ENCODE data around the gene LIME1. TPM values are rescaled to one million over a fixed set of nuclear protein-coding genes. Genes with fewer than 3 reads are reported as not detected.
A peak's percentile ranks its signal among the peaks of the same experiment; 100 is the strongest.

LIME1 gene
- total and polyA plus RNA-seq, 7 experiments from 2014 or later: 96.8 to 366 (median 107) TPM

DNA sequence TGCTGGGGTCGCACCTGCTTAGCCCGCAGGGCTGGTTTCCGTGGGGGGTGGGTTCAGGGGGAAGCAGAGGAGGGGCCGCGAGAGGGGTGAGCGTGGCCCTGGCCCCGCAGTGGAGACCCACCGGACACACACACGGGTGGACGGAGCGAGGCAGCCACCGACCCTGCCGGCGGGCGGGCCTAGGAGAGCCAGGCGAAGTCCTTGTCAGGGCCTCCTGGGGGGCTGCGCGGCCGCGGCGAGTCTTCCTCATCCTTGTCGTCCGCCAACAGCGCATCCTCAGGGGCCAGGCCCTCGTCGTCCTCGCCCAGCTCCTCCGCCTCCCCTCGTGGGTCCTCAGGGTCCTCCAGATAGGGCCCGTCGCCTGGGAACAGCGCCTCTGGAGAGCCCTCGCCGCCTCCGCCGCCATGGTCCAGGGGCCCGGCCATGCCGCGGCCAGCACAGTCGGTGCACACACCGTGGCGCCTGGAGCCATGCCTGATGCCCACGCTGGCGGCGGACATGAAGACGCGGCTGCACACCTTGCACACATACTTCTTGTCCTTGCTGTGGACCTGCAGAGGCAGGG, 10.4 kb downstream of the LIME1 start:
- no peak for DNase-seq
- no peaks in the 10 kb centered on the region for H3K9me3 Mint-ChIP-seq
- no peak overlapping the region for H3K27ac Mint-ChIP-seq
- H3K4me3 ChIP-seq (ENCODE audit: low read length): no peak overlapping the region
- ATAC-seq: no peak
- peaks cover 5 to 32% (median 20%) of the 10 kb centered on the region in 7 donors for H3K4me1 Mint-ChIP-seq
- no peak overlapping the region for H3K4me3 Mint-ChIP-seq
- H3K27me3 ChIP-seq (ENCODE audit: control insufficient read depth in 2 of 2, insufficient read depth in 2 of 2, low read length in 2 of 2): no peaks in the 10 kb centered on the region
- H3K4me1 ChIP-seq (ENCODE audit: control insufficient read depth in 2 of 2, insufficient read depth in 2 of 2, low read length in 2 of 2): peaks cover 13 to 20% of the 10 kb centered on the region in 2 donors
- peaks cover 0 to 17% (median 0%) of the 10 kb centered on the region in 3 experiments for H3K36me3 ChIP-seq (ENCODE audit: control insufficient read depth in 2 of 3, insufficient read depth in 3 of 3, low read length in 3 of 3)
- no peaks in the 10 kb centered on the region for H3K9me3 ChIP-seq (ENCODE audit: control insufficient read depth in 2 of 3, low read length in 3 of 3)
- no peak overlapping the region for H3K27ac ChIP-seq (ENCODE audit: low read depth, low read length)
- H3K36me3 Mint-ChIP-seq: peaks cover 0 to 4% (median 0%) of the 10 kb centered on the region in 5 donors
- ChIA-PET CTCF (interaction anchor here (1.7 kb wide), 1 partner anchor 10 kb away, joined by 4 read pairs; the partner anchor contains the start of gene LIME1), POLR2A (interaction anchor here (0.5 to 3.4 kb wide), 2 partner anchors 10 to 16 kb away, joined by 4 to 12 read pairs; partner anchors contain the start of gene LIME1)
- no peaks in the 10 kb centered on the region for H3K27me3 Mint-ChIP-seq
- intact Hi-C loops (cut with micrococcal nuclease): no loop called here

DNA sequence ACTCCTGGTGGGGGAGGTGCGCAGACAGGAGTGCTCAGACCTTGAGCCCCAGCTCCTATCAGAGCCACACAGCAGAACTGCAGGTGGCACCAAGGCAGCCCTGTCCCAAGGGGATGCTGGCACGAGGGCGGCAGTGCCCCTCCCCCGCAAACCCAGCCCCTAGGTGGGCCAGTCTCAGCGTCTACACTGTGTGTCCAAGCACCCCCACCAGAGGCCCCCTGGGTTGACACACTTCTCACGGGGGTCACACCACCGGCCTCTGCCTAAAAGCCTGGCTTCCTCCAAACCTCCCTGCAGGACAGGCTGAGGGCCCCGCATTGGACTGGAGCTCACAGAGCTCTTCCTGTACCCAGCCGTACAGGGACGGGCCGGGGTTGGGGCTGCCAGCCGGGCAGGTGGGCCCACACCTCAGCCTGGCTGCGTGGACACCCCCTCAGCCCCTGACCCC, 11.2 kb downstream of the LIME1 start:
- ATAC-seq: no peak
- CTCF ChIA-PET: interaction anchor here (1.7 kb wide), 1 partner anchor 11 kb away, joined by 4 read pairs; the partner anchor contains the start of gene LIME1

DNA sequence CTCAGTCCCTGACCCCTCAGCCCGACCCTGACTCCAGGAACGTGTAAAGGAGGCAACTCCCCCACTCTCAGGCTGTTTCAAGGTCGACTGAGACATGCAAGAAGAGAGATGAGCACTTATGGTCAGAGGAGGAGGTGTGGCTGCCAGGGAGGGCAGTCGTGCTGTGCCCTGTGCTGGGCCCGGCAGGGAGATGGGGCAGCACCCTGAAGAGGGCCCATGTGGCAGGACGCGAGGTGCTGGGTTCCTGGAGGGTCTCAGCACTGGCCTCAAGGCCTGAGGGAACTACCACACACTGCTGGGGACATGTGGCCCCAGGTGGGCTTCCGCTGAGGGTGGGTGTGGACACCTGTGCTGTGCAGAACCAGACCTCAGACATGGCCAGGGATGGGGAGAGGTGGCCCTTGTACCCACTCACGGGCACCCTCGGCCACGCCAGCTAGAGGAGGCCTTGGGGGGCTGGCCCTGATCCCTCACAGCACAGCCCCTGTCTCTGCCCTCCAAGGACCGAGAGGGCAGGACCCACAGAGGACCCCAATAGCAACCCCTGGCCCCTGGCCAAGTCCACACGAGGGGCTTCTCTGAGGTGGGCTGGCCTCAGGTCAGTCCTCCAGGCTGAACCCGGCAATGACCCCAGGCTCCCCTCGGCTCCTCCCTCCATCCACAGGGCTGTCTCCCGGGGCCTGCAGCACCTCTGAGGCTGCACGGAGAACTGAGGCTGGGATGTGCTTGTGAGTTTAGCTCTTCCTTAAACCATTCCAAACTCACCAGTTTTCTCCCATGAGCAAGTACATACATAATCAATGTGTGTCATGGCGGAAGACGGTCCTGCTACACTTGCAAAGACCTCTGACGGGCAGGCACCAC, 11.8 kb downstream of the LIME1 start:
- H3K4me3 ChIP-seq (ENCODE audit: low read length): no peak overlapping the region
- H3K36me3 Mint-ChIP-seq: peaks cover 0 to 4% (median 0%) of the 10 kb centered on the region in 5 donors
- H3K27ac Mint-ChIP-seq: peak overlapping the region in 5 of 9 donors; percentile 46 to 81 (median 55)
- POLR2A ChIA-PET: interaction anchor here (0.5 to 0.9 kb wide), 2 partner anchors 8 to 11 kb away, joined by 3 to 4 read pairs; partner anchors contain the start of gene LIME1
- no peak overlapping the region for H3K27ac ChIP-seq (ENCODE audit: low read depth, low read length)
- CTCF ChIA-PET: interaction anchor here (0.6 to 1.7 kb wide), 3 partner anchors 12 to 1631 kb away, joined by 3 to 4 read pairs (median 3); partner anchors contain the start of genes ARFRP1, LIME1 and ZGPAT
- no peaks in the 10 kb centered on the region for H3K27me3 ChIP-seq (ENCODE audit: control insufficient read depth in 2 of 2, insufficient read depth in 2 of 2, low read length in 2 of 2)
- H3K9me3 Mint-ChIP-seq: no peaks in the 10 kb centered on the region
- H3K4me1 ChIP-seq (ENCODE audit: control insufficient read depth in 2 of 2, insufficient read depth in 2 of 2, low read length in 2 of 2): peaks cover 13 to 23% of the 10 kb centered on the region in 2 donors
- peaks cover 5 to 38% (median 20%) of the 10 kb centered on the region in 7 donors for H3K4me1 Mint-ChIP-seq
- intact Hi-C loops (cut with micrococcal nuclease): no loop called here
- H3K36me3 ChIP-seq (ENCODE audit: control insufficient read depth in 2 of 3, insufficient read depth in 3 of 3, low read length in 3 of 3): peaks cover 0 to 4% (median 0%) of the 10 kb centered on the region in 3 experiments
- no peaks in the 10 kb centered on the region for H3K27me3 Mint-ChIP-seq
- DNase-seq (no peak), ATAC-seq (no peak)
- no peak overlapping the region for H3K4me3 Mint-ChIP-seq
- H3K9me3 ChIP-seq (ENCODE audit: control insufficient read depth in 2 of 3, low read length in 3 of 3): no peaks in the 10 kb centered on the region

More for the DNA sequence above, 11.2 kb downstream of the LIME1 start:
- Histone ChIP-seq H3K27me3 (ENCODE audit: control insufficient read depth in 2 of 2, insufficient read depth in 2 of 2, low read length in 2 of 2) (no peaks in the 10 kb centered on the region), H3K27ac (ENCODE audit: low read depth, low read length) (no peak overlapping the region), H3K9me3 (ENCODE audit: control insufficient read depth in 2 of 3, low read length in 3 of 3) (no peaks in the 10 kb centered on the region), H3K4me3 (ENCODE audit: low read length) (no peak overlapping the region), H3K4me1 (ENCODE audit: control insufficient read depth in 2 of 2, insufficient read depth in 2 of 2, low read length in 2 of 2) (peaks cover 13 to 23% of the 10 kb centered on the region in 2 donors), H3K36me3 (ENCODE audit: control insufficient read depth in 2 of 3, insufficient read depth in 3 of 3, low read length in 3 of 3) (peaks cover 0 to 9% (median 0%) of the 10 kb centered on the region in 3 experiments)
- intact Hi-C loops (cut with micrococcal nuclease): no loop called here
- POLR2A ChIA-PET: interaction anchor here (3.4 kb wide), 1 partner anchor 11 kb away, joined by 12 read pairs; the partner anchor contains the start of gene LIME1
- Mint-ChIP-seq H3K4me3 (no peak overlapping the region), H3K36me3 (peaks cover 0 to 4% (median 0%) of the 10 kb centered on the region in 5 donors), H3K27ac (peak overlapping the region in 2 of 9 donors; percentile 9 to 55), H3K27me3 (no peaks in the 10 kb centered on the region), H3K9me3 (no peaks in the 10 kb centered on the region), H3K4me1 (peaks cover 5 to 35% (median 20%) of the 10 kb centered on the region in 7 donors)
- DNase-seq: no peak

DNA sequence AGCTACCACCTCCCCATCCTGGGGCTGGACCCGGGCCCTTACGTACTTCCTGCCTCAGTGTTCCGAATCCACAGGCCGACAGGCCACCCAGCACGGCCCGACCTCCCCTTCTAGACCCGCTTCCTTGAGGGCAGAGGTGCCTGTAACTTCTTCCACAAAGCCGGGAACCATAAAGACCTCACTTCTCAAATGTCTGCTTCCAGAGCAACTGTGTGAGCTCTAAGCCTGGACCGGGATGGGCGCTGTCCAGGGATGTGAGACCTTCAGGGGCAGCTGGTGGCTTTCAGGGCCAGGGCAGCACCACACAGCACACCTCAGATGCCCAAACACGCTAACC, 12.4 kb downstream of the LIME1 start:
- H3K4me3 Mint-ChIP-seq: no peak overlapping the region
- Histone ChIP-seq H3K27ac (ENCODE audit: low read depth, low read length) (no peak overlapping the region), H3K4me1 (ENCODE audit: control insufficient read depth in 2 of 2, insufficient read depth in 2 of 2, low read length in 2 of 2) (peaks cover 13 to 23% of the 10 kb centered on the region in 2 donors), H3K4me3 (ENCODE audit: low read length) (no peak overlapping the region), H3K9me3 (ENCODE audit: control insufficient read depth in 2 of 3, low read length in 3 of 3) (no peaks in the 10 kb centered on the region), H3K27me3 (ENCODE audit: control insufficient read depth in 2 of 2, insufficient read depth in 2 of 2, low read length in 2 of 2) (no peaks in the 10 kb centered on the region), H3K36me3 (ENCODE audit: control insufficient read depth in 2 of 3, insufficient read depth in 3 of 3, low read length in 3 of 3) (no peaks in the 10 kb centered on the region)
- intact Hi-C loops (cut with micrococcal nuclease): no loop called here
- CTCF ChIA-PET: interaction anchor here (0.6 to 0.9 kb wide), 3 partner anchors 21 to 1631 kb away, joined by 3 read pairs; partner anchors contain the start of genes ARFRP1 and ZGPAT
- ATAC-seq (no peak), DNase-seq (no peak)
- no peaks in the 10 kb centered on the region for H3K27me3 Mint-ChIP-seq
- POLR2A ChIA-PET: interaction anchor here (0.5 to 0.9 kb wide), 2 partner anchors 8 to 12 kb away, joined by 3 to 4 read pairs; partner anchors contain the start of gene LIME1
- no peaks in the 10 kb centered on the region for H3K9me3 Mint-ChIP-seq
- peak overlapping the region in 7 of 9 donors; percentile 19 to 95 (median 50) for H3K27ac Mint-ChIP-seq
- no peaks in the 10 kb centered on the region for H3K36me3 Mint-ChIP-seq
- peaks cover 9 to 44% (median 24%) of the 10 kb centered on the region in 7 donors for H3K4me1 Mint-ChIP-seq

DNA sequence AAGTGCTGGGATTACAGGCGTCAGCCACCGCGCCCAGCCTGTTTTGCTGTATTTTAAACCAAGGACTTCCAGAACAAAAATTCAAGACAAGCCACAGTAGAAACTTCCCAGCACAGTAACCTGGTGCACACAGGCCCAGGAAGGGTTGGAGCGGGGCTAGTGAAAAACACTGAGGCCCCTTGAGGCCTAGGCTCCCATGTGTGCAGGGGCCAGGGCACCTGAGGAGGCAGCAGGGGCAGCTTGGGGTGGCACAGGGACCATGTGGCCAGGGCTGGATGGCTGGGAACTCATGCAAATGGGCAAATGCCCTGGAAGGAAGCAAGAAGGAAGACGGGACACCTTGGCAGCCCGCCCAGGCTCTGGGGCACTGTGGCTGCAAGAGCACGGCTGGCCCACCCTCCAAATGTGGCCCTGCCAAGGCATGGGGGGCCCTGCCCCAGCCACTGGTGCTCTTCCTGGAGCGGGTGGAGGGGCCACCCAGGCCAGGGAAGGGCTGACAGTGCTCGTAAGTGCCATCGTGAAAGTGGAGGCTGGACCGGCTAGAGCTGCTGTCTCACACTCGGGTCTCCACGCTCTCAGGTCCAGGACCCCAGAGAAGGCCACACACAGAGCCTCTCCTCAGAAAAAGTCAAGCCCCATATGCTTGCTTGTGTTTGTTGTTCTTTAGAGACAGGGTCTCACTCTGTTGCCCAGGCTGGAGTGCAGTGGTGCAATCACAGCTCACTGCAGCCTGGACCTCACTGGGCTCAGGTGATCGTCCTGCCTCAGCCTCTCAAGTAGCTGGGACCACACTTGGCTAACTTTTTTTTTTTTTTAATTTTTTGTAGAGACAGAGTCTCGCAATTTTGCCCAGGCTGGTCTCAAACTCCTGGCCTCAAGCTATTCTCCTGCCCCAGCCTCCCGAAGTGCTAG, 13.4 kb downstream of the LIME1 start:
- peaks cover 13 to 23% of the 10 kb centered on the region in 2 donors for H3K4me1 ChIP-seq (ENCODE audit: control insufficient read depth in 2 of 2, insufficient read depth in 2 of 2, low read length in 2 of 2)
- no peak overlapping the region for H3K27ac ChIP-seq (ENCODE audit: low read depth, low read length)
- no peaks in the 10 kb centered on the region for H3K9me3 ChIP-seq (ENCODE audit: control insufficient read depth in 2 of 3, low read length in 3 of 3)
- H3K36me3 Mint-ChIP-seq: no peaks in the 10 kb centered on the region
- no peaks in the 10 kb centered on the region for H3K27me3 ChIP-seq (ENCODE audit: control insufficient read depth in 2 of 2, insufficient read depth in 2 of 2, low read length in 2 of 2)
- intact Hi-C loops (cut with micrococcal nuclease): no loop called here
- POLR2A ChIA-PET: interaction anchor here (0.6 to 5.2 kb wide), 8 partner anchors 9 to 228 kb away, joined by 3 to 37 read pairs (median 4); partner anchors contain the start of genes ARFRP1, LIME1, TPD52L2 and ZGPAT
- H3K27me3 Mint-ChIP-seq: no peaks in the 10 kb centered on the region
- H3K27ac Mint-ChIP-seq: peak overlapping the region in 7 of 9 donors; percentile 41 to 95 (median 88)
- peak overlapping the region in 6 of 10 donors; percentile 14 to 82 (median 32) for H3K4me3 Mint-ChIP-seq
- CTCF ChIA-PET: interaction anchor here (0.6 to 1.6 kb wide), 5 partner anchors 9 to 42 kb away, joined by 3 to 6 read pairs (median 4); partner anchors contain the start of genes ARFRP1 and ZGPAT
- H3K9me3 Mint-ChIP-seq: no peaks in the 10 kb centered on the region
- no peak overlapping the region for H3K4me3 ChIP-seq (ENCODE audit: low read length)
- no peaks in the 10 kb centered on the region for H3K36me3 ChIP-seq (ENCODE audit: control insufficient read depth in 2 of 3, insufficient read depth in 3 of 3, low read length in 3 of 3)
- no peak for ATAC-seq
- DNase-seq: no peak
- H3K4me1 Mint-ChIP-seq: peaks cover 12 to 49% (median 28%) of the 10 kb centered on the region in 7 donors

All from naive thymus-derived CD4-positive, alpha-beta T cell (primary cell).